Osteoblast (primary cell): ENCODE measurements around the gene GAS7. TPM values are rescaled to one million over a fixed set of nuclear protein-coding genes. Genes with fewer than 3 reads are reported as not detected.
A peak's percentile ranks its signal among the peaks of the same experiment; 100 is the strongest.

Experiments
- DNase-seq: peaks from one replicate; pipeline ENCODE4 v3.0.0; 2011; ENCODE audit warnings: low spot score, mixed read lengths; ENCODE audit not compliant: insufficient read length; ENCODE audit errors: missing footprints
- H2AFZ ChIP-seq: 2 replicates; pipeline ENCODE4 v1.6.0; 2011; ENCODE audit warnings: mild to moderate bottlenecking, low read length
- H3K27ac ChIP-seq: 2 replicates; pipeline ENCODE4 v1.5.1; 2011; ENCODE audit warnings: mild to moderate bottlenecking, low read depth, low read length, moderate library complexity
- H3K27me3 ChIP-seq: 2 replicates; pipeline ENCODE4 v1.6.0; 2012; ENCODE audit warnings: mild to moderate bottlenecking, control low read depth, inconsistent platforms, low read length, moderate library complexity; ENCODE audit not compliant: insufficient read depth
- H3K36me3 ChIP-seq: 2 replicates; pipeline ENCODE4 v1.5.1; 2011; ENCODE audit warnings: mild to moderate bottlenecking, low read length, control low read depth, moderate library complexity; ENCODE audit not compliant: insufficient read depth
- H3K4me1 ChIP-seq: 2 replicates; pipeline ENCODE4 v1.5.1; 2011; ENCODE audit warnings: mild to moderate bottlenecking, low read length, control low read depth, moderate library complexity; ENCODE audit not compliant: insufficient read depth
- H3K4me2 ChIP-seq: 2 replicates; pipeline ENCODE4 v1.6.0; 2011; ENCODE audit warnings: mild to moderate bottlenecking, low read length; ENCODE audit not compliant: insufficient read depth
- H3K4me3 ChIP-seq: fragments of 200-600 bp; sonication (generic); 3 replicates; pipeline ENCODE4 v1.5.1; 2012; ENCODE audit warnings: mild to moderate bottlenecking, low read length, inconsistent platforms; ENCODE audit not compliant: insufficient read depth
- H3K79me2 ChIP-seq: 2 replicates; pipeline ENCODE4 v1.6.0; 2012; ENCODE audit warnings: mild to moderate bottlenecking, low read length, control low read depth, inconsistent platforms; ENCODE audit not compliant: insufficient read depth
- H3K9me3 ChIP-seq: 2 replicates; pipeline ENCODE4 v1.5.1; 2011; ENCODE audit warnings: low read depth, low read length, control low read depth
- H4K20me1 ChIP-seq: 2 replicates; pipeline ENCODE4 v1.6.0; 2012; ENCODE audit warnings: mild to moderate bottlenecking, low read length, control low read depth; ENCODE audit not compliant: insufficient read depth
- CTCF ChIP-seq: IDR thresholded peaks from 2 replicates; pipeline ENCODE4 v1.5.1; 2011; ENCODE audit warnings: mild to moderate bottlenecking, low read depth, low read length, moderate library complexity; ENCODE audit errors: extremely low read depth
- total RNA-seq: library from RNA; depleted of rRNA; stranded (reverse); fragments of >200 nt; gene quantifications from 2 replicates; pipeline ENCODE4 v1.2.3, GENCODE V29; 2012

The GAS7 gene
- total RNA-seq, 1 donor, result 3.6 TPM

DNA sequence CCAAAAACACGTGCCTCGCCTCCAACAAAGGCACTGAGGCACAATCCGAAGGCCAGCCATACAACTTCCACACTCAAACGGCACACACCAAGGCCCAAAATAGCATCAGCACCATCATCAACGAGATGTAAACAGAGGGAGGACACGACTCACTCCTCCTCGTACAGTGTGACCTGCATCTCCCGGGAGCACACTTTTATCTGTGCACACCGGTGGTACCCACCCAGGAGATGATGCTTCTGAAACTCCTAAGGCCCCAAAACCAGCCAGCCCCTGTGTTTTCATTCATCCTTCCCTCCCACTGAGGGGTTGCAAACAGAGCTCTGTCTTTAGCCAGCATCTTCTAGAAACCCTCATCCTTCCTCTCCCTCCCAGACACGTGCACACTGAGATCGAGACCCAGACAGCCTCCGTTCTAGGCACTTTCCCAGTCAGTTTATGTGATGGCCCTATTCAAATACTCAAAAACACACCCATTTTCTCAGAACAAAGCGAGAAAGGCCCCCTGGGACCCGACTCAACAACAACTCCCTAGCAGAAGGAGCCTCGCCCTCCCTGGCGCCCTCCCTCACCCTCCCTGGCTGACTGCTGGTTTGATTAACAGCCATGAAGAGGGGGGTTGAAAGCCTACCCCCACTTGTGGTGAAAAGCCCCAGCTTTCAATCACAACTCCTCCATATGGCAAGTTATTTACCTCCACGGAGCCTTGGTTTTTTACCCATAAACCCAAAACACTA, 76.3 kb downstream of the GAS7 start:
- Histone ChIP-seq H2AFZ (no peak overlapping the region), H3K4me1 (peaks cover 11% of the 10 kb centered on the region), H3K9me3 (no peaks in the 10 kb centered on the region), H4K20me1 (no peaks in the 10 kb centered on the region), H3K27me3 (no peaks in the 10 kb centered on the region), H3K36me3 (no peaks in the 10 kb centered on the region), H3K79me2 (no peaks in the 10 kb centered on the region), H3K27ac (no peak overlapping the region), H3K4me3 (no peak overlapping the region), H3K4me2 (no peak overlapping the region)
- DNase-seq, result no peak
- no peak for TF ChIP-seq CTCF

DNA sequence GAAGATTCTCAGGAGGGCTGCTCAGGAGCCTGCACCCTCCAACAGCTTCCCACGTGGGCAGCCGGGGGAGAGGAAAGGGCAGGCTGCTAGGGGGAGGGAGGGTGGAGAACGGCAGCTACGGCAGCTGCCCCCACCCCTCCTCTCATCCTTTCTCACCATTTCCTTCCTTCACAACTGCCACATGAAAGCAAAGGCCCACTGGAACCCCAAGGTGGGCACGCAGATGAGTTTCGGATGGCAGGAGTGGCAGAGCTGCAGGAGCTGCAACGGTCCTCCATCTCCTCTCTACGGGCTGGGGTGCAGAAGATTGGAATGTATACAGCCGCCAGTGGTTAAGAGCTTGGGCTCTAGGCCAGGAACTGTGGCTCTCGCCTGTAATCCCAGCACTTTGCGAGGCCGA, 77.7 kb downstream of the GAS7 start:
- Histone ChIP-seq H3K79me2 (no peaks in the 10 kb centered on the region), H3K27me3 (no peaks in the 10 kb centered on the region), H2AFZ (no peak overlapping the region), H3K9me3 (no peaks in the 10 kb centered on the region), H3K4me1 (no peaks in the 10 kb centered on the region), H3K4me3 (no peak overlapping the region), H4K20me1 (no peaks in the 10 kb centered on the region), H3K27ac (no peak overlapping the region), H3K36me3 (no peaks in the 10 kb centered on the region), H3K4me2 (no peak overlapping the region)
- no peak for TF ChIP-seq CTCF
- peak; percentile 50 for DNase-seq

DNA sequence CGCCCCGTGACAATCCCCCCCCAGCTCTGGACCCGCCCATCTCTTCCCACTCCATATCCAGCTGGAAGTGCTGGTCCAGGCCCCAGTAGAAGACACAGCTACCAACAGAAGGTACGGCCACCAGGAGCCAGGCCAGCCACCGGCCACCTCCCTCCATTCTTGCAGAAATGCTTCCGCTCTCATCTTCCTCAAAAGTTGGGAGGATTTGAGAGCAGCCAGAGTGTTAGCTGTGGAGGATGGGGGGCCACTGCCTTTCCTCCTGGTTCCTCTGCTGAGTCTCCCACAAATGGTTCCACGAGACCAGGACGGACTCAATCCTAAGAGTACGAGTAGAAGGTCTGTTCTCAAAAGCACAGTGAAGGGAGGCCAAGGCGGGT, 78.3 kb downstream of the GAS7 start:
- Histone ChIP-seq H3K27me3 (no peaks in the 10 kb centered on the region), H3K4me3 (no peak overlapping the region), H3K9me3 (no peaks in the 10 kb centered on the region), H3K36me3 (no peaks in the 10 kb centered on the region), H3K27ac (no peak overlapping the region), H3K4me1 (no peaks in the 10 kb centered on the region), H3K79me2 (no peaks in the 10 kb centered on the region), H2AFZ (no peak overlapping the region), H3K4me2 (no peak overlapping the region), H4K20me1 (no peaks in the 10 kb centered on the region)
- no peak for DNase-seq
- TF ChIP-seq CTCF, result no peak

- Histone ChIP-seq H2AFZ (no peak overlapping the region), H3K4me1 (peaks cover 4% of the 10 kb centered on the region), H3K4me2 (no peak overlapping the region), H3K36me3 (no peaks in the 10 kb centered on the region), H3K79me2 (no peaks in the 10 kb centered on the region), H3K4me3 (no peak overlapping the region), H3K27me3 (no peaks in the 10 kb centered on the region), H4K20me1 (no peaks in the 10 kb centered on the region), H3K9me3 (no peaks in the 10 kb centered on the region), H3K27ac (no peak overlapping the region)
- peak; percentile 84 for DNase-seq
- TF ChIP-seq CTCF, result no peak
Observed at GRCh38 chr17:10119203-10120108, 79.0 kb downstream of the GAS7 start.
